ENCODE data around the gene SH3D21. TPM values are rescaled to one million over a fixed set of nuclear protein-coding genes. Genes with fewer than 3 reads are reported as not detected.
A peak's percentile ranks its signal among the peaks of the same experiment; 100 is the strongest.

SH3D21 gene
- total and polyA plus RNA-seq, 7 donors = 0.16 to 7.4 (median 1.8) TPM

GRCh38 chr1:36321119-36321951, 15.2 kb downstream of the SH3D21 start:
- Histone ChIP-seq H3K4me3 (peak overlapping the region; percentile 5 to 85 (median 54)), H3K36me3 (no peaks in the 10 kb centered on the region), H3K27me3 (no peaks in the 10 kb centered on the region), H3K4me1 (peaks cover 0 to 39% (median 33%) of the 10 kb centered on the region in 4 donors), H3K27ac (peak overlapping the region; percentile 82 to 89 (median 84)), H3K9me3 (no peaks in the 10 kb centered on the region)
- intact Hi-C loops (cut with DNase I) = loop anchor here (2.0 kb wide), 1 partner anchor 47 kb away; no protein-coding TSS in a partner anchor
- TF ChIP-seq CTCF (IDR thresholded peaks at IDR 0.05) = no peak
- peak in 3 of 4 donors; percentile 30 to 40 (median 37) for TF ChIP-seq POLR2AphosphoS5 (IDR thresholded peaks at IDR 0.05)
- TF ChIP-seq EP300 (IDR thresholded peaks at IDR 0.05) = no peak
- DNase-seq = peak; percentile 93
- WGBS, 2 donors = 25% methylated on average over 59 of the region's 59 CpGs

- 57 to 63% methylated on average over 67 of the region's 67 CpGs for WGBS, 2 donors
- intact Hi-C loops (cut with DNase I) = no loop called here
- no peaks in the 10 kb centered on the region for H3K36me3 ChIP-seq
- H3K4me1 ChIP-seq = peaks cover 0 to 39% (median 33%) of the 10 kb centered on the region in 4 donors
- H3K27me3 ChIP-seq = no peaks in the 10 kb centered on the region
- peak overlapping the region; percentile 53 to 85 (median 62) for H3K4me3 ChIP-seq
- TF ChIP-seq POLR2A (IDR thresholded peaks at IDR 0.05) = no peak
- TF ChIP-seq CTCF (IDR thresholded peaks at IDR 0.05) = no peak
- peak in 1 of 4 donors; percentile 11 for TF ChIP-seq POLR2AphosphoS5 (IDR thresholded peaks at IDR 0.05)
- TF ChIP-seq EP300 (IDR thresholded peaks at IDR 0.05) = no peak
- H3K9me3 ChIP-seq = no peaks in the 10 kb centered on the region
- peak overlapping the region; percentile 82 to 89 (median 84) for H3K27ac ChIP-seq
- DNase-seq = peak; percentile 75
Measured at GRCh38 chr1:36322041-36322785, 16.0 kb downstream of the SH3D21 start.

GRCh38 chr1:36322786-36323635, 16.8 kb downstream of the SH3D21 start:
- H3K9me3 ChIP-seq = no peaks in the 10 kb centered on the region
- peak overlapping the region; percentile 53 to 85 (median 62) for H3K4me3 ChIP-seq
- H3K36me3 ChIP-seq = no peaks in the 10 kb centered on the region
- peak; percentile 83 for DNase-seq
- 5 to 8% methylated on average over 83 of the region's 83 CpGs for WGBS, 2 donors
- TF ChIP-seq POLR2AphosphoS5 (IDR thresholded peaks at IDR 0.05) (peak in 2 of 4 donors; percentile 3 to 30), EP300 (IDR thresholded peaks at IDR 0.05) (no peak)
- intact Hi-C loops (cut with DNase I) = no loop called here
- H3K27me3 ChIP-seq = no peaks in the 10 kb centered on the region
- H3K4me1 ChIP-seq = peaks cover 0 to 39% (median 33%) of the 10 kb centered on the region in 4 donors
- H3K27ac ChIP-seq = peak overlapping the region; percentile 82 to 89 (median 84)

- Histone ChIP-seq H3K27ac (peak within 1 kb of the TSS; percentile 82 to 89 (median 84)), H3K27me3 (no peaks in the 10 kb centered on the region), H3K4me3 (peak within 1 kb of the TSS; percentile 53 to 85 (median 62)), H3K9me3 (no peaks in the 10 kb centered on the region), H3K4me1 (peaks cover 0 to 39% (median 33%) of the 10 kb centered on the region in 4 donors), H3K36me3 (no peaks in the 10 kb centered on the region)
- peak; percentile 94 for DNase-seq
- TF ChIP-seq POLR2AphosphoS5 (IDR thresholded peaks at IDR 0.05) (peak; percentile 3 to 53 (median 20)), POLR2A (IDR thresholded peaks at IDR 0.05) (no peak)
- 2 to 4% methylated on average over 35 of the region's 36 CpGs for WGBS, 2 donors
- intact Hi-C loops (cut with DNase I) = no loop called here
Measured at GRCh38 chr1:36323636-36324352, 17.6 kb downstream of the SH3D21 start, which contains the start of gene EVA1B. EVA1B (minus strand) TSS chr1:36323645; CDS start chr1:36323037, 608 bp downstream.

- intact Hi-C loops (cut with DNase I) = no loop called here
- Histone ChIP-seq H3K36me3 (no peaks in the 10 kb centered on the region), H3K4me1 (peaks cover 0 to 39% (median 35%) of the 10 kb centered on the region in 4 donors), H3K9me3 (no peaks in the 10 kb centered on the region), H3K4me3 (peak overlapping the region; percentile 53 to 85 (median 62)), H3K27me3 (no peaks in the 10 kb centered on the region), H3K27ac (peak overlapping the region; percentile 82 to 89 (median 84))
- TF ChIP-seq POLR2AphosphoS5 (IDR thresholded peaks at IDR 0.05) = no peak
- TF ChIP-seq POLR2A (IDR thresholded peaks at IDR 0.05) = no peak
- no peak for TF ChIP-seq CTCF (IDR thresholded peaks at IDR 0.05)
- no peak for TF ChIP-seq EP300 (IDR thresholded peaks at IDR 0.05)
- WGBS, 2 donors = 22 to 37% methylated on average over 9 of the region's 9 CpGs
- no peak for DNase-seq
Measured at GRCh38 chr1:36324353-36324703, 18.2 kb downstream of the SH3D21 start.

Measured in sigmoid colon (tissue), 7 donors.